Measurements from ENCODE around the gene SNX10.

DNA sequence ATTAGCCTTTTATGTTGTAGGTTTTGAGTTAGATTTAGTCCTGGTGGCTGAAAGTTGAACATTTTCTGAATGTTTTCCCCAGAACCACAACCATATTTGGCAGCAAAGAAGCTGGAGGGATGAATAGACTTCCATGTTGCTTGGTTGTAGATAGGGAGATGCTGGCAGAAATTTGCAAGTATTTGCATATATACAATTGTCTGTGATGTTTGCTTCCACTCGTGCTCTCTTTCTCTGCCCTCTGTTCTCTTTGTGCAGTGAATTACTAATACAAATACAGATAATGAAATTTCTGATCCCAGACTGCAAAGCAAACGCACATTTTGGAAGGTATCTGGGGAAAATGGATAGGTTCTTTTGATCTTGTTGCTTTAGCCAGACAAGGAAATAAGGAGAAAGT lies 96.1 kb downstream of the SNX10 start:
- TF ChIP-seq CTCF (conservative IDR thresholded peaks at IDR 0.05 in 1 of 2, IDR thresholded peaks at IDR 0.05 in 1 of 2; ENCODE audit: low read depth in 1 of 2, low read length in 2 of 2), result no peak
- TF ChIP-seq EZH2 (IDR thresholded peaks at IDR 0.05; ENCODE audit: low read length, missing control alignments), result no peak

All from fibroblast of lung (primary cell).